ENCODE results near the gene MAGEA10. TPM values are rescaled to one million over a fixed set of nuclear protein-coding genes. Genes with fewer than 3 reads are reported as not detected.

Gene MAGEA10
- total and polyA plus RNA-seq, 2 donors (not counting 1 experiment from before 2014, with no cell fraction given), result not detected

DNA sequence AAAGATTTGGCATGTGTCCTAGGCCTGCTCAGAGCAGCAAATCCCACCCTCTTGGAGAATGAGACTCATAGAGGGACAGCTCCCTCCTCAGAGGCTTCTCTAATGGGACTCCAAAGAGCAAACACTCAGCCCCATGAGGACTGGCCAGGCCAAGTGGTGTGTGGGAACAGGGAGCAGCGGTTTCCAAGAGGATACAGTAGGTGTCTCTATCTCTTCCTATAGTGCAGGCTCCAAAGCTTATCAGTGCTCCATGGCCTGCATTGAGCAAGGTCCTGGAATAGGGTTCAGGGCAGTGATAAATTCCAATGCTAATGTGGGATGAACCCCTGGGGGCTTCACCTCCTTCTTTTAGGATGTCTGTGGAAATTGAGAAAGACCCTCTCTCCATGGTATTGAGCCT lies 15.7 kb upstream of the MAGEA10 start:
- ChIA-PET POLR2A (no interaction called here), CTCF (no interaction called here)
- Histone ChIP-seq H3K4me3 (ENCODE audit: control extremely low read depth in 1 of 5, extremely low read depth in 1 of 5, insufficient read depth in 1 of 5, low read depth in 2 of 5, low read length in 4 of 5) (no peak overlapping the region), H2AFZ (ENCODE audit: insufficient read depth, low read depth, low read length, poor library complexity, severe bottlenecking) (no peak overlapping the region), H3K9ac (ENCODE audit: low read length) (no peak overlapping the region), H3K79me2 (ENCODE audit: control insufficient read depth, insufficient read depth, low read length) (no peaks in the 10 kb centered on the region), H4K20me1 (ENCODE audit: control insufficient read depth, insufficient read depth, low read length, poor library complexity, severe bottlenecking) (no peaks in the 10 kb centered on the region), H3K27me3 (replicated peaks in 1 of 4; ENCODE audit: control extremely low read depth in 1 of 4, control insufficient read depth in 3 of 4, insufficient read depth in 4 of 4, low read length in 3 of 4) (no peaks in the 10 kb centered on the region), H3K4me2 (replicated peaks; ENCODE audit: low read depth, low read length, poor library complexity, severe bottlenecking) (no peak overlapping the region), H3K9me3 (ENCODE audit: control extremely low read depth in 1 of 3, control insufficient read depth in 2 of 3, insufficient read depth in 1 of 3, low read length in 2 of 3) (no peaks in the 10 kb centered on the region), H3K36me3 (replicated peaks in 1 of 2; ENCODE audit: control extremely low read depth in 1 of 2, control insufficient read depth in 1 of 2, extremely low read depth in 1 of 2, insufficient read depth in 2 of 2, low read length in 1 of 2) (no peaks in the 10 kb centered on the region), H3K27ac (ENCODE audit: low read length in 2 of 2) (no peak overlapping the region), H3K4me1 (ENCODE audit: control insufficient read depth in 2 of 2, insufficient read depth in 2 of 2, low read length in 2 of 2) (no peaks in the 10 kb centered on the region)
- Mint-ChIP-seq H3K4me1 (no peaks in the 10 kb centered on the region), H3K27me3 (no peaks in the 10 kb centered on the region), H3K27ac (no peak overlapping the region), H3K9me3 (ENCODE audit: insufficient read depth) (no peaks in the 10 kb centered on the region), H3K4me3 (no peak overlapping the region)
- DNase-seq, result no peak
- TF ChIP-seq, protein P1, sequence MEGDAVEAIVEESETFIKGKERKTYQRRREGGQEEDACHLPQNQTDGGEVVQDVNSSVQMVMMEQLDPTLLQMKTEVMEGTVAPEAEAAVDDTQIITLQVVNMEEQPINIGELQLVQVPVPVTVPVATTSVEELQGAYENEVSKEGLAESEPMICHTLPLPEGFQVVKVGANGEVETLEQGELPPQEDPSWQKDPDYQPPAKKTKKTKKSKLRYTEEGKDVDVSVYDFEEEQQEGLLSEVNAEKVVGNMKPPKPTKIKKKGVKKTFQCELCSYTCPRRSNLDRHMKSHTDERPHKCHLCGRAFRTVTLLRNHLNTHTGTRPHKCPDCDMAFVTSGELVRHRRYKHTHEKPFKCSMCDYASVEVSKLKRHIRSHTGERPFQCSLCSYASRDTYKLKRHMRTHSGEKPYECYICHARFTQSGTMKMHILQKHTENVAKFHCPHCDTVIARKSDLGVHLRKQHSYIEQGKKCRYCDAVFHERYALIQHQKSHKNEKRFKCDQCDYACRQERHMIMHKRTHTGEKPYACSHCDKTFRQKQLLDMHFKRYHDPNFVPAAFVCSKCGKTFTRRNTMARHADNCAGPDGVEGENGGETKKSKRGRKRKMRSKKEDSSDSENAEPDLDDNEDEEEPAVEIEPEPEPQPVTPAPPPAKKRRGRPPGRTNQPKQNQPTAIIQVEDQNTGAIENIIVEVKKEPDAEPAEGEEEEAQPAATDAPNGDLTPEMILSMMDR (IDR thresholded peaks at IDR 0.05), result no peak
- no peak for TF ChIP-seq EZH2 (IDR thresholded peaks at IDR 0.05; ENCODE audit: borderline replicate concordance, insufficient read depth, low read depth, low read length, poor library complexity, severe bottlenecking)
- intact Hi-C loops (cut with micrococcal nuclease), result no loop called here
- no peak for ATAC-seq (ENCODE audit: low read depth)
- no CpG with 5 or more reads among the region's 1 CpG for WGBS (ENCODE audit: insufficient coverage)

DNA sequence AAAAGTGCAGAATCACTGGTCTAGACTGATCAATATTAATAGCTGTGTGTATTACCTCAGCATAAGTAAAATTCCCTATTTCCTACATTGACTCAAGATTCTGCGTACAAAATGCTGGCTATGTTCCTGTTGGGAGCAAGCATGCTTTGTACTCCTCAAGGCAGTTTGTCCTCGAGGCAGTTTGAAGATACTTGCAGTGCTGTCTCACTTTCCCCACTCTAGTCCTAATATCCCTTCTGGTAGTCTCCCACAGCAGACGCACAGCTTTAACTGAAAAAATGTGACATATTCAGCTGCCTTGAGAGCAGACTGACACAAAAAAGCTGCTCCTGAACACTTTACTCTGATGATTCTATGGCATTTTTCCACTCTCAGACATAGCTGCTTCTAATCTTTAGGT lies 12.9 kb upstream of the MAGEA10 start:
- DNase-seq (no peak), ATAC-seq (ENCODE audit: low read depth) (no peak)
- no peaks in the 10 kb centered on the region for H3K27me3 ChIP-seq (replicated peaks in 1 of 4; ENCODE audit: control extremely low read depth in 1 of 4, control insufficient read depth in 3 of 4, insufficient read depth in 4 of 4, low read length in 3 of 4)
- Mint-ChIP-seq H3K9me3 (ENCODE audit: insufficient read depth) (no peaks in the 10 kb centered on the region), H3K4me1 (no peaks in the 10 kb centered on the region), H3K27me3 (no peaks in the 10 kb centered on the region), H3K27ac (no peak overlapping the region), H3K4me3 (no peak overlapping the region)
- H3K79me2 ChIP-seq (ENCODE audit: control insufficient read depth, insufficient read depth, low read length), result no peaks in the 10 kb centered on the region
- H4K20me1 ChIP-seq (ENCODE audit: control insufficient read depth, insufficient read depth, low read length, poor library complexity, severe bottlenecking), result no peaks in the 10 kb centered on the region
- no peaks in the 10 kb centered on the region for H3K36me3 ChIP-seq (replicated peaks in 1 of 2; ENCODE audit: control extremely low read depth in 1 of 2, control insufficient read depth in 1 of 2, extremely low read depth in 1 of 2, insufficient read depth in 2 of 2, low read length in 1 of 2)
- H3K4me3 ChIP-seq (ENCODE audit: control extremely low read depth in 1 of 5, extremely low read depth in 1 of 5, insufficient read depth in 1 of 5, low read depth in 2 of 5, low read length in 4 of 5), result no peak overlapping the region
- no peak overlapping the region for H3K4me2 ChIP-seq (replicated peaks; ENCODE audit: low read depth, low read length, poor library complexity, severe bottlenecking)
- H3K4me1 ChIP-seq (ENCODE audit: control insufficient read depth in 2 of 2, insufficient read depth in 2 of 2, low read length in 2 of 2), result no peaks in the 10 kb centered on the region
- H3K27ac ChIP-seq (ENCODE audit: low read length in 2 of 2), result no peak overlapping the region
- no peak overlapping the region for H2AFZ ChIP-seq (ENCODE audit: insufficient read depth, low read depth, low read length, poor library complexity, severe bottlenecking)
- H3K9ac ChIP-seq (ENCODE audit: low read length), result no peak overlapping the region
- CTCF ChIA-PET, result no interaction called here
- POLR2A ChIA-PET, result no interaction called here
- WGBS (ENCODE audit: insufficient coverage), result 75% methylated on average over 1 of the region's 3 CpGs
- intact Hi-C loops (cut with micrococcal nuclease), result no loop called here
- TF ChIP-seq, protein P1 (IDR thresholded peaks at IDR 0.05), result no peak
- TF ChIP-seq EZH2 (IDR thresholded peaks at IDR 0.05; ENCODE audit: borderline replicate concordance, insufficient read depth, low read depth, low read length, poor library complexity, severe bottlenecking), result no peak
- no peaks in the 10 kb centered on the region for H3K9me3 ChIP-seq (ENCODE audit: control extremely low read depth in 1 of 3, control insufficient read depth in 2 of 3, insufficient read depth in 1 of 3, low read length in 2 of 3)

All from B cell (primary cell).